HepG2 (cell line): ENCODE results near the gene RAB17. TPM values are rescaled to one million over a fixed set of nuclear protein-coding genes. Genes with fewer than 3 reads are reported as not detected.

Source experiments
- CENPX ChIP-seq: sonication (generic); formaldehyde crosslinking; IDR thresholded peaks from 2 replicates; pipeline ENCODE4 v1.9.0; 2021; ENCODE audit warnings: mild to moderate bottlenecking, missing genetic modification reagents, moderate library complexity
- FOXJ3 ChIP-seq: sonication (generic); formaldehyde crosslinking; IDR thresholded peaks from 2 replicates; pipeline ENCODE4 v1.4.0; 2020; ENCODE audit warnings: missing genetic modification reagents, mild to moderate bottlenecking, borderline replicate concordance
- MAFG ChIP-seq: sonication (generic); formaldehyde crosslinking; IDR thresholded peaks from 2 replicates; pipeline ENCODE4 v1.5.1; 2020; ENCODE audit warnings: mild to moderate bottlenecking, missing genetic modification reagents
- MIER2 ChIP-seq: IDR thresholded peaks from 2 replicates; pipeline ENCODE4 v1.6.1; 2016; ENCODE audit warnings: missing biosample characterization, missing genetic modification reagents
- MTA1 ChIP-seq: sonication (generic); formaldehyde crosslinking; IDR thresholded peaks from 2 replicates; pipeline ENCODE4 v1.4.0; 2020; ENCODE audit warnings: missing genetic modification reagents, mild to moderate bottlenecking, borderline replicate concordance
- MYC ChIP-seq: sonication (generic); formaldehyde crosslinking; IDR thresholded peaks from 2 replicates; pipeline ENCODE4 v1.9.0; 2021; ENCODE audit warnings: missing genetic modification reagents, borderline replicate concordance
- NFKB2 ChIP-seq: sonication (generic); formaldehyde crosslinking; IDR thresholded peaks from 2 replicates; pipeline ENCODE4 v1.4.0; 2020; ENCODE audit warnings: missing genetic modification reagents, borderline replicate concordance
- RBAK ChIP-seq: sonication (generic); formaldehyde crosslinking; IDR thresholded peaks from 2 replicates; pipeline ENCODE4 v1.5.1; 2020; ENCODE audit warnings: mild to moderate bottlenecking, missing genetic modification reagents
- RFXAP ChIP-seq: sonication (generic); formaldehyde crosslinking; IDR thresholded peaks from 2 replicates; pipeline ENCODE4 v1.4.0; 2020; ENCODE audit warnings: missing genetic modification reagents, borderline replicate concordance
- RORA ChIP-seq: sonication (generic); formaldehyde crosslinking; IDR thresholded peaks from 2 replicates; pipeline ENCODE4 v1.5.0; 2020; ENCODE audit warnings: mild to moderate bottlenecking, missing genetic modification reagents, moderate library complexity
- SNAPC2 ChIP-seq: sonication (generic); formaldehyde crosslinking; IDR thresholded peaks from 2 replicates; pipeline ENCODE4 v1.8.1; 2022; ENCODE audit warnings: mild to moderate bottlenecking, missing genetic modification reagents
- ZKSCAN5 ChIP-seq: sonication (generic); formaldehyde crosslinking; IDR thresholded peaks from 2 replicates; pipeline ENCODE4 v1.5.1; 2020; ENCODE audit warnings: mild to moderate bottlenecking, missing genetic modification reagents
- ZNF17 ChIP-seq: sonication (generic); formaldehyde crosslinking; IDR thresholded peaks from 2 replicates; pipeline ENCODE4 v1.5.0; 2020; ENCODE audit warnings: mild to moderate bottlenecking, missing genetic modification reagents
- ZNF253 ChIP-seq: sonication (generic); formaldehyde crosslinking; IDR thresholded peaks from 2 replicates; pipeline ENCODE4 v1.8.0; 2022; ENCODE audit warnings: mild to moderate bottlenecking, missing genetic modification reagents, borderline replicate concordance
- ZNF709 ChIP-seq: sonication (generic); formaldehyde crosslinking; IDR thresholded peaks from 2 replicates; pipeline ENCODE4 v1.5.0; 2020; ENCODE audit warnings: mild to moderate bottlenecking, missing genetic modification reagents
- ZNF790 ChIP-seq: sonication (generic); formaldehyde crosslinking; IDR thresholded peaks from 2 replicates; pipeline ENCODE4 v1.8.0; 2022; ENCODE audit warnings: missing genetic modification reagents, mild to moderate bottlenecking, borderline replicate concordance
- ZSCAN9 ChIP-seq: IDR thresholded peaks from 2 replicates; pipeline ENCODE4 v1.6.1; 2016; ENCODE audit warnings: borderline replicate concordance
- polyA plus RNA-seq, 8 experiments: library from polyadenylated mRNA; depleted of rRNA in 3 of 8; stranded (reverse) in 7 of 8; unstranded in 1 of 8; fragments of >200 nt; fragmentation: Illumina TruSeq in 4 of 8; extraction: Trizol in 4 of 8; gene quantifications; 2 replicates each; pipeline versions ENCODE4 v1.2.1 to v1.2.3, GENCODE V29; 2011 to 2016; ENCODE audit warnings: low read depth in 4 of 8, missing spikeins in 1 of 8, mixed read lengths in 1 of 8; ENCODE audit not compliant: insufficient read depth in 1 of 8
- total RNA-seq, 5 experiments: library from RNA; depleted of rRNA; stranded (reverse); fragments of >200 nt; fragmentation: Illumina TruSeq; extraction: Trizol; gene quantifications; 2 replicates each; pipeline ENCODE4 v1.2.3, GENCODE V29; 2016; ENCODE audit warnings: low read depth in 1 of 5
- TF ChIP-seq, protein P1 (sequence below): sonication (generic); formaldehyde crosslinking; IDR thresholded peaks from 2 replicates; pipeline ENCODE4 v1.5.0; 2020; ENCODE audit warnings: mild to moderate bottlenecking, missing genetic modification reagents
- TF ChIP-seq, protein P2 (sequence below): IDR thresholded peaks from 2 replicates; pipeline ENCODE4 v1.6.1; 2016; ENCODE audit warnings: control low read depth
- TF ChIP-seq, protein P3 (sequence below): sonication (generic); formaldehyde crosslinking; IDR thresholded peaks from 2 replicates; pipeline ENCODE4 v1.5.0; 2020; ENCODE audit warnings: mild to moderate bottlenecking, missing genetic modification reagents
- TF ChIP-seq, protein P4 (sequence below): sonication (generic); formaldehyde crosslinking; IDR thresholded peaks from 2 replicates; pipeline ENCODE4 v1.4.0; 2020; ENCODE audit warnings: missing genetic modification reagents, borderline replicate concordance
- TF ChIP-seq, protein P5 (sequence below): sonication (generic); formaldehyde crosslinking; IDR thresholded peaks from 2 replicates; pipeline ENCODE4 v1.4.0; 2020; ENCODE audit warnings: missing genetic modification reagents

Gene RAB17
- total and polyA plus RNA-seq, 2 of the 13 experiments (the other 11 are each of a cell fraction or from before 2014, with no cell fraction given) = 68.0 to 124 TPM

DNA sequence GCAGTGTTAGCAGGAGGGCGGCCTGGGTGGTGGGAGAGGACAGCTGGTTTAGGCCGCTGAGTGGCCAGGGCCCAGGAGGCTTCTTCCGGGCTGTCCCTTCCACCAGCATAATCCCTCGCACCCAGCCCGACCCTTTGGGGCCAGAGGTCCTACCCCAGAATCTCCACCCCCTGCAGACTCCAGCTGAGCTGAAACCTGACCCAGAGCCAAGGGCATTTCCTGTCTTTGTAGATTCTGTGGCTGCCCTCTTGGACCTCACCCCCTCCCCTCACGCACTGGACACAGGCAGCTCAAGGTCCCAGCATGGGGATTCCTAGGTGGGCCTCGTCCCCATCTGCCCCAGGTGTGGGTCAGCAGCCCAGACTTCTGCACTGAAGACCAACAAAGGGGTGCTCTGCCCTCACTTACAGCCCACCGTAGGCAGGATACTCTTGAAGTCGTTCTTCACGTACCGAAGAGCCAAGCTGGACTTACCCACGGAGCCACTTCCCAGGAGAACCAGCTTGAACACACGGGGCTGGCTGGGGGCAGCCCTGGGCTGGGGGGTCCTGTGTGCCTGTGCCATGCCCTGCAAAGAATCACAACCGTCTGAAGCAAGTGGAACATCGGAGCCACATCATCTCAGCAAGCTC, 4.8 kb downstream of the RAB17 start (continued):
- TF ChIP-seq, protein P1, sequence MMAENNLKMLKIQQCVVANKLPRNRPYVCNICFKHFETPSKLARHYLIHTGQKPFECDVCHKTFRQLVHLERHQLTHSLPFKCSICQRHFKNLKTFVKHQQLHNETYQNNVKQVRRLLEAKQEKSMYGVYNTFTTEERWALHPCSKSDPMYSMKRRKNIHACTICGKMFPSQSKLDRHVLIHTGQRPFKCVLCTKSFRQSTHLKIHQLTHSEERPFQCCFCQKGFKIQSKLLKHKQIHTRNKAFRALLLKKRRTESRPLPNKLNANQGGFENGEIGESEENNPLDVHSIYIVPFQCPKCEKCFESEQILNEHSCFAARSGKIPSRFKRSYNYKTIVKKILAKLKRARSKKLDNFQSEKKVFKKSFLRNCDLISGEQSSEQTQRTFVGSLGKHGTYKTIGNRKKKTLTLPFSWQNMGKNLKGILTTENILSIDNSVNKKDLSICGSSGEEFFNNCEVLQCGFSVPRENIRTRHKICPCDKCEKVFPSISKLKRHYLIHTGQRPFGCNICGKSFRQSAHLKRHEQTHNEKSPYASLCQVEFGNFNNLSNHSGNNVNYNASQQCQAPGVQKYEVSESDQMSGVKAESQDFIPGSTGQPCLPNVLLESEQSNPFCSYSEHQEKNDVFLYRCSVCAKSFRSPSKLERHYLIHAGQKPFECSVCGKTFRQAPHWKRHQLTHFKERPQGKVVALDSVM = peak; percentile 71
- TF ChIP-seq SNAPC2 = 0 out of 2 replicates have a peak, but pooled peaks have one; percentile 49
- TF ChIP-seq CENPX (CRISPR knock-in tag) = no peak
- TF ChIP-seq ZSCAN9 (CRISPR knock-in tag) = peak; percentile 72; the same call in 1 of the 2 replicates
- TF ChIP-seq, protein P2, sequence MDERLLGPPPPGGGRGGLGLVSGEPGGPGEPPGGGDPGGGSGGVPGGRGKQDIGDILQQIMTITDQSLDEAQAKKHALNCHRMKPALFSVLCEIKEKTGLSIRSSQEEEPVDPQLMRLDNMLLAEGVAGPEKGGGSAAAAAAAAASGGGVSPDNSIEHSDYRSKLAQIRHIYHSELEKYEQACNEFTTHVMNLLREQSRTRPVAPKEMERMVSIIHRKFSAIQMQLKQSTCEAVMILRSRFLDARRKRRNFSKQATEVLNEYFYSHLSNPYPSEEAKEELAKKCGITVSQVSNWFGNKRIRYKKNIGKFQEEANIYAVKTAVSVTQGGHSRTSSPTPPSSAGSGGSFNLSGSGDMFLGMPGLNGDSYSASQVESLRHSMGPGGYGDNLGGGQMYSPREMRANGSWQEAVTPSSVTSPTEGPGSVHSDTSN (CRISPR knock-in tag) = no peak
- TF ChIP-seq ZKSCAN5 (CRISPR knock-in tag) = peak; percentile 71; the same call in 1 of the 2 replicates
- TF ChIP-seq, protein P3, sequence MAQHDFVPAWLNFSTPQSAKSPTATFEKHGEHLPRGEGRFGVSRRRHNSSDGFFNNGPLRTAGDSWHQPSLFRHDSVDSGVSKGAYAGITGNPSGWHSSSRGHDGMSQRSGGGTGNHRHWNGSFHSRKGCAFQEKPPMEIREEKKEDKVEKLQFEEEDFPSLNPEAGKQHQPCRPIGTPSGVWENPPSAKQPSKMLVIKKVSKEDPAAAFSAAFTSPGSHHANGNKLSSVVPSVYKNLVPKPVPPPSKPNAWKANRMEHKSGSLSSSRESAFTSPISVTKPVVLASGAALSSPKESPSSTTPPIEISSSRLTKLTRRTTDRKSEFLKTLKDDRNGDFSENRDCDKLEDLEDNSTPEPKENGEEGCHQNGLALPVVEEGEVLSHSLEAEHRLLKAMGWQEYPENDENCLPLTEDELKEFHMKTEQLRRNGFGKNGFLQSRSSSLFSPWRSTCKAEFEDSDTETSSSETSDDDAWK (CRISPR knock-in tag) = no peak
- TF ChIP-seq FOXJ3 (CRISPR knock-in tag) = peak; percentile 77; the same call in 1 of the 2 replicates
- peak; percentile 88 for TF ChIP-seq NFKB2 (CRISPR knock-in tag)
- TF ChIP-seq MIER2 (CRISPR knock-in tag) = peak; percentile 59; the same call in 1 of the 2 replicates
- TF ChIP-seq ZNF709 (CRISPR knock-in tag) = peak; percentile 78; the same call in 1 of the 2 replicates
- no peak for TF ChIP-seq ZNF17 (CRISPR knock-in tag)
- peak; percentile 78 for TF ChIP-seq MYC (CRISPR knock-in tag)
- TF ChIP-seq, protein P4, sequence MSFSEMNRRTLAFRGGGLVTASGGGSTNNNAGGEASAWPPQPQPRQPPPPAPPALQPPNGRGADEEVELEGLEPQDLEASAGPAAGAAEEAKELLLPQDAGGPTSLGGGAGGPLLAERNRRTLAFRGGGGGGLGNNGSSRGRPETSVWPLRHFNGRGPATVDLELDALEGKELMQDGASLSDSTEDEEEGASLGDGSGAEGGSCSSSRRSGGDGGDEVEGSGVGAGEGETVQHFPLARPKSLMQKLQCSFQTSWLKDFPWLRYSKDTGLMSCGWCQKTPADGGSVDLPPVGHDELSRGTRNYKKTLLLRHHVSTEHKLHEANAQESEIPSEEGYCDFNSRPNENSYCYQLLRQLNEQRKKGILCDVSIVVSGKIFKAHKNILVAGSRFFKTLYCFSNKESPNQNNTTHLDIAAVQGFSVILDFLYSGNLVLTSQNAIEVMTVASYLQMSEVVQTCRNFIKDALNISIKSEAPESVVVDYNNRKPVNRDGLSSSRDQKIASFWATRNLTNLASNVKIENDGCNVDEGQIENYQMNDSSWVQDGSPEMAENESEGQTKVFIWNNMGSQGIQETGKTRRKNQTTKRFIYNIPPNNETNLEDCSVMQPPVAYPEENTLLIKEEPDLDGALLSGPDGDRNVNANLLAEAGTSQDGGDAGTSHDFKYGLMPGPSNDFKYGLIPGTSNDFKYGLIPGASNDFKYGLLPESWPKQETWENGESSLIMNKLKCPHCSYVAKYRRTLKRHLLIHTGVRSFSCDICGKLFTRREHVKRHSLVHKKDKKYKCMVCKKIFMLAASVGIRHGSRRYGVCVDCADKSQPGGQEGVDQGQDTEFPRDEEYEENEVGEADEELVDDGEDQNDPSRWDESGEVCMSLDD (CRISPR knock-in tag) = peak; percentile 59; the same call in 1 of the 2 replicates
- no peak for TF ChIP-seq RBAK (CRISPR knock-in tag)
- TF ChIP-seq ZNF790 = no peak
- TF ChIP-seq MTA1 (CRISPR knock-in tag) = peak; percentile 99
- TF ChIP-seq, protein P5, sequence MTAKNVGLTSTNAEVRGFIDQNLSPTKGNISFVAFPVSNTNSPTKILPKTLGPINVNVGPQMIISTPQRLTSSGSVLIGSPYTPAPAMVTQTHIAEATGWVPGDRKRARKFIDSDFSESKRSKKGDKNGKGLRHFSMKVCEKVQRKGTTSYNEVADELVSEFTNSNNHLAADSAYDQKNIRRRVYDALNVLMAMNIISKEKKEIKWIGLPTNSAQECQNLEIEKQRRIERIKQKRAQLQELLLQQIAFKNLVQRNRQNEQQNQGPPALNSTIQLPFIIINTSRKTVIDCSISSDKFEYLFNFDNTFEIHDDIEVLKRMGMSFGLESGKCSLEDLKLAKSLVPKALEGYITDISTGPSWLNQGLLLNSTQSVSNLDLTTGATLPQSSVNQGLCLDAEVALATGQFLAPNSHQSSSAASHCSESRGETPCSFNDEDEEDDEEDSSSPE (CRISPR knock-in tag) = peak; percentile 74
- TF ChIP-seq MAFG (CRISPR knock-in tag) = no peak
- no peak for TF ChIP-seq ZNF253
- TF ChIP-seq RORA (CRISPR knock-in tag) = no peak
- peak; percentile 88; the same call in 1 of the 2 replicates for TF ChIP-seq RFXAP (CRISPR knock-in tag)
